Brain microvascular endothelial cell (primary cell): Measurements from ENCODE around the gene CD37.

Experiments used
- DNase-seq: peaks from one replicate; pipeline ENCODE4 v3.0.0-alpha.2; 2020
- H3K27ac ChIP-seq: fragments of 250-450 bp; sonication (Bioruptor Pico); 2 replicates; pipeline ENCODE4 v1.5.1; 2020; ENCODE audit warnings: mild to moderate bottlenecking, moderate library complexity
- H3K27me3 ChIP-seq: fragments of 250-450 bp; sonication (Bioruptor Pico); replicated peaks from 2 replicates; pipeline ENCODE4 v1.5.1; 2020; ENCODE audit warnings: mild to moderate bottlenecking
- H3K36me3 ChIP-seq: fragments of 250-450 bp; sonication (Bioruptor Pico); replicated peaks from 2 replicates; pipeline ENCODE4 v1.5.1; 2020; ENCODE audit warnings: mild to moderate bottlenecking
- H3K4me3 ChIP-seq: 2 replicates; pipeline ENCODE4 v1.5.1; 2011; ENCODE audit warnings: low read depth, mild to moderate bottlenecking, control low read depth, low read length, moderate library complexity
- in situ Hi-C: cut with HindIII; loops from 2 replicates; pipeline ENCODE4 v1.10.0; 2017; ENCODE audit warnings: low sequenced_read_pairs, low pct_ligation_motif_present
- TF ChIP-seq, protein P1 (sequence below): IDR thresholded peaks from 2 replicates; pipeline ENCODE4 v1.5.1; 2011; ENCODE audit warnings: low read depth, mild to moderate bottlenecking, moderate library complexity, low read length, control low read depth, inconsistent platforms; ENCODE audit errors: missing control alignments

CD37 gene

DNA sequence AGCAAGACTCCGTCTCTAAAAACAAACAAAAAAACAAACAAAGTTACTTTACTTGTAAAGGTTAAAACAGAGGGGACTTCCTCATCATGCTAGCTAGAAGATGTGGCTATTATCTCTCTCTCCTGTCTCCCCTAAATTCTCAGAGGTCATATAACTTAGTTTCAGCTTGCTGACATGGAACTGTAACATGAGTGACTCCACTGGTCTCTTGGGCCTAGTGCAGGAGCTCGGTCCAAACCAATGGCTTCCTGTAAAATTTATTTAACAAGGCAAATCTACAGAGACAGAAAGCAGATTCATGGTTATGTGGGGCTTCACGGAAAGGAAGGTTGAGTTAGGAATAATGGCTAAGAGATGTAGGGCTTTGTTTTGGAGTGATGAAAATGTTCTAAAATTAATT is 43.3 kb downstream of the CD37 start:
- in situ Hi-C loops: no loop called here
- H3K27ac ChIP-seq: no peak overlapping the region
- no peak for DNase-seq
- TF ChIP-seq, protein P1, sequence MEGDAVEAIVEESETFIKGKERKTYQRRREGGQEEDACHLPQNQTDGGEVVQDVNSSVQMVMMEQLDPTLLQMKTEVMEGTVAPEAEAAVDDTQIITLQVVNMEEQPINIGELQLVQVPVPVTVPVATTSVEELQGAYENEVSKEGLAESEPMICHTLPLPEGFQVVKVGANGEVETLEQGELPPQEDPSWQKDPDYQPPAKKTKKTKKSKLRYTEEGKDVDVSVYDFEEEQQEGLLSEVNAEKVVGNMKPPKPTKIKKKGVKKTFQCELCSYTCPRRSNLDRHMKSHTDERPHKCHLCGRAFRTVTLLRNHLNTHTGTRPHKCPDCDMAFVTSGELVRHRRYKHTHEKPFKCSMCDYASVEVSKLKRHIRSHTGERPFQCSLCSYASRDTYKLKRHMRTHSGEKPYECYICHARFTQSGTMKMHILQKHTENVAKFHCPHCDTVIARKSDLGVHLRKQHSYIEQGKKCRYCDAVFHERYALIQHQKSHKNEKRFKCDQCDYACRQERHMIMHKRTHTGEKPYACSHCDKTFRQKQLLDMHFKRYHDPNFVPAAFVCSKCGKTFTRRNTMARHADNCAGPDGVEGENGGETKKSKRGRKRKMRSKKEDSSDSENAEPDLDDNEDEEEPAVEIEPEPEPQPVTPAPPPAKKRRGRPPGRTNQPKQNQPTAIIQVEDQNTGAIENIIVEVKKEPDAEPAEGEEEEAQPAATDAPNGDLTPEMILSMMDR: no peak
- peaks cover 3% of the 10 kb centered on the region for H3K27me3 ChIP-seq
- H3K4me3 ChIP-seq: no peak overlapping the region
- H3K36me3 ChIP-seq: no peaks in the 10 kb centered on the region

DNA sequence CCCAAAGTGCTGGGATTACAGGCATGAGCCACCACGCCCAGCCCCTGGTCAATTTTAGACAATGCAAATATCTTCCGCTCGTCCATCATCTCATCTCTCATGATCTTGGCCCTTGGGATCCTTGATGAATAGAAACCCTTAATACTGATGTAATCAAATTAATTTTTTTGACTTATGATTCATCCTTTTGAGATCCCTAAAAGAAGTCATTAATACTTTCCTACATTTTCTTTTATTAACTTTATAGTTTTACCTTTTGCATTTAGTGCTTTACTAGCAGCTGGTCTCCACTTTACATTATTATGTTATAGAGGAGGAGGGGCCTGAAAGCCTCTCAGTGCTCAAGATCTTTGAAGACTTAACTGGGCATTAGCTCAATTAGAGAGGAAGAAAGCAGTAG is 45.2 kb downstream of the CD37 start:
- Histone ChIP-seq H3K27me3 (peaks cover 3% of the 10 kb centered on the region), H3K4me3 (no peak overlapping the region), H3K27ac (no peak overlapping the region), H3K36me3 (no peaks in the 10 kb centered on the region)
- TF ChIP-seq, protein P1: no peak
- no peak for DNase-seq
- in situ Hi-C loops: no loop called here

DNA sequence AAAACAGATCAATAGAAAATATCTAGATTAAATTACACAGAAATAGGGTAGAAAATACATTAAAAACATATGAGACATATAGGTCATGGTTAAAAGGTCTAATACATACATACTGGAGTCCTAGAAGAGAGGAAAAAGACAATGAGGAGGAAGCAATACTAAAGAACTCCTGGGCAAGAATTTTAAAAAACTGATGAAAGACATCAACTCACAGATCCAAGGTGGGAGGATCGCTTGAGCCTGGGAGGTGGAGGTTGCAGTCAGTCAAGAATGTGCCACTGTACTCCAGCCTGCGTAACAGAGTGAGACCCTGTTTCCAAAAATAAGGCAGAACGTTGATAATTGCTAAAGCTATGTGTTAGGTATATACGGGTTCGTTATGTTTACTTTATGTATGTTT is 47.4 kb downstream of the CD37 start:
- Histone ChIP-seq H3K4me3 (no peak overlapping the region), H3K27ac (no peak overlapping the region), H3K36me3 (no peaks in the 10 kb centered on the region), H3K27me3 (no peaks in the 10 kb centered on the region)
- in situ Hi-C loops: no loop called here
- TF ChIP-seq, protein P1: no peak
- no peak for DNase-seq

DNA sequence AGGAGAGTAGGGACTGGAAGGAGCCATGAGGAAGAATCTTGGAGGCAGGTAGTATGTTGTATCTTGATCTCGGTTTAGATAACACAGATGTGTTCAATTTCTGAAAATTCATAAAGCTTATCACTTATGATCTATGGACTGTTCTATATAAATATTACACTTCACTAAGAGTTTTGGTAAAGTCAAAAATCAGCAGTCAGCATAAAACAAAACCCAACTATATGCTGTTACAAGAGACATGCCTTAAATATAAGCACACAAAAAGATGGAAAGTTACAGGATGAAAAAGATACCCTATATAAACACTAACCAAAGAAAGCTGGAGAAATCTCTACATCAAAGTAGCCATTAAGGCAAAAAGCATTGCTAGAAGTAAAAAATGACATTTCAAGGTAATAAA is 48.4 kb downstream of the CD37 start:
- in situ Hi-C loops: no loop called here
- no peak overlapping the region for H3K4me3 ChIP-seq
- TF ChIP-seq, protein P1: no peak
- DNase-seq: no peak
- H3K27ac ChIP-seq: no peak overlapping the region
- no peaks in the 10 kb centered on the region for H3K27me3 ChIP-seq
- no peaks in the 10 kb centered on the region for H3K36me3 ChIP-seq

DNA sequence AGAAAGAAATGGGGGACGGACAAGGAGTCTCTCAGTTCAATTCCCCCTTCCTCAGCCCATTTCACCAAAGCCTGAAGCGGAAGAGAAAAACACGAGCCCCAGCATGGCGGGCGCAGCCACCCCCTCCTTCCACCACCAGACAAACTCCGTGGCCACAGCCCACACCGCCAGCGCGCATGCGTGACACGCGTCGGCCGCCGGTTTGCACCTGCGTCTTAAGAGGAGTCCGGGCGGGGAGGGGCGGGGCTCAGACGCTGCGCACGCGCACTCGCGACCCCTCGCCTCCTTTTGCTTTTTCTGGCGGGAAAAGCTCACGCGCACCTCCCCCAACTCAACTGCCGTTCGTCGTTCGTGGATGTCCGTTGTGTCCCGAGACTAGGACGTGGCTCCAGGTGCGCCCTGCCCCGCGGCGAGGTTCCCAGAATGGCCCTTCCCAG is 52.7 kb downstream of the CD37 start, which contains the start of gene KASH5:
Gene KASH5, plus strand, starts transcription at position 314 of the 437 bp plus-strand sequence. CDS start 2,635 bp downstream, outside the sequence.
- in situ Hi-C loops: no loop called here
- no peaks in the 10 kb centered on the region for H3K27me3 ChIP-seq
- H3K4me3 ChIP-seq: no peak within 1 kb of the TSS
- H3K36me3 ChIP-seq: no peaks in the 10 kb centered on the region
- no peak within 1 kb of the TSS for H3K27ac ChIP-seq
- TF ChIP-seq, protein P1: no peak
- no peak for DNase-seq

DNA sequence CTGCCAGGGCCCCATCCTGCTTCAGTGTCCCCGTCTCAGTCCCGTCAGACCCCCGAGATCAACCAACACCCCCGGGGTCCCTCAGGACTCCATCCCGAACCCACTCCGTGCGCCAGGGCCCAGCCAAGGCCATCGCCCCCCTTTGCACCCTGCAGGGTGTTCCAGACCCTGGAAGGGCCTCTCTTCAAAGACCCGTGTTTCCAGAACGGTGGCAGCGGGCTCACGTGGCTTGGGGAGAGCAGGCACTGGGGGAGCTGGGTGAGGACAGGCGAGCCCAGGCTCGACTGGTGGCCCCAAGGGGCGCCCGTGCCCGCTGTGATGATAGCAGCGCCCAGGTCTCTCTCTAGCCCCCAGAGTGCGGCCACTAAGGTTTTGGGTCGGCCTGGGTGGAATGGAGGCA is 54.2 kb downstream of the CD37 start:
- H3K36me3 ChIP-seq: no peaks in the 10 kb centered on the region
- TF ChIP-seq, protein P1: no peak
- no peak overlapping the region for H3K4me3 ChIP-seq
- peaks cover 6% of the 10 kb centered on the region for H3K27me3 ChIP-seq
- H3K27ac ChIP-seq: no peak overlapping the region
- DNase-seq: no peak
- in situ Hi-C loops: no loop called here
